Measurements from ENCODE around the gene ERICH3.
A peak's percentile ranks its signal among the peaks of the same experiment; 100 is the strongest.
"Not testable (repeated sequence)": the region's sequence is repeated elsewhere in the genome, so short reads cannot be mapped to it uniquely, and the experiment has no call there.

Gene ERICH3

DNA sequence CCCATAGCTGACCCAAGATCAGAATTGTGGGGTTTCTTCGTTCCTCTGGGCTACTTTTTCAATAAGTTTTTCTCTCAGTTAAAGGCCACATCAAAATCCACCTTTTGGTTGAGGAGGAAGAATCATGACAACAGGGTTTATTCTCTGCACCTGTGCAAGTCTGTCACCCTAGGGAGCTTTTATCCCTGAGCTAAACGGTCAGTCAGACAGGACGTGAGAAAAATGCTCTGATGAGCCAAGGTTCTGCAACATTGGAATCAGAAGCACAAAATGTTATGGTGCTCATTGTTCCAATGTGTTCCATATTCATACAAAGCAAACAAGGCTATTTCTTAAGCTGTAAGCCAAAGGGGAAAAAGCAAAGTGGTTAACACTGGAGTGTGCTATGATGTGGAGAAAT, 7.4 kb upstream of the ERICH3 start:
- DNase-seq (ENCODE audit: low spot score) = no peak

DNA sequence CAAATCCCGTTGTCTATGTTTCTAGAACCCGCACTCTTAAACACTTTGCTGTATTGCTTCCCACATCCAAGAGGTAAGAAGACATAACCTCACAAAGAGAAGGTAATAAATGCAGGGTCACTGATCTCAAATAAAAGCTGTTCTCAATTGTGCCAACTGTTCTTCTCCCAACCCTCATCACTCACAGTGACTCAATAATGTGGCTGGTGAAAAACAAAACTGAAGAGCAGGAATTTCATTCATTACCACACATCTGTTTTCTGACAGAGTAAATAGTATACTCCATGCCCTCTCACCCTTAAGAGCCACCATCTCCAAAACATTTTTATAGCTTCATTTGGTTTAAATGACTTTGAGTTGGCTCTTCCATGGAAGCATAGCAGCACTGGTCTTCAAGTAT, 6.2 kb upstream of the ERICH3 start:
- no peak for DNase-seq (ENCODE audit: low spot score)

DNA sequence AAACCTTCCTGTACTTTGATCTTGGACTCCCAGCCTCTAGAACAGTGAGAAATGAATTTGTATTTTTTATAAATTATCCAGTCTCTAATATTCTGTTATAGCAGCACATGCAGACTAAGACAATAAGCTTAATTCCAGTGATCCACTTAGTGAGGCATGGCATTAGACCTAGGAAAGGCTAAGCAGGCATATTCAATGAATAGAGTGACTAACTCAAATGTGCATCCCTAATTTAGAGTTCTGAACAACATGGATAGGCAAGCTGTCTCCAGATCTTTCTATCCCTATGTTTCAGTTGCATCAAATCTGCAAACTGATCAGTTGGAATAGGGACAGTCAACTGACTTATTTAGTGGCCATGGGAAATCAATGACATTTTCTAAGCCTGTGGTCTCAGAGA, 4.3 kb upstream of the ERICH3 start:
- DNase-seq (ENCODE audit: low spot score) = no peak

- DNase-seq (ENCODE audit: low spot score) = no peak
These were observed 871 bp upstream of the ERICH3 start for GRCh38 chr1:74674278-74675048.

GRCh38 chr1:74670866-74671265, 2.7 kb downstream of the ERICH3 start:
- DNase-seq (ENCODE audit: low spot score) = not testable (repeated sequence)

GRCh38 chr1:74654708-74655107, 18.9 kb downstream of the ERICH3 start:
- no peak for DNase-seq (ENCODE audit: low spot score)

DNA sequence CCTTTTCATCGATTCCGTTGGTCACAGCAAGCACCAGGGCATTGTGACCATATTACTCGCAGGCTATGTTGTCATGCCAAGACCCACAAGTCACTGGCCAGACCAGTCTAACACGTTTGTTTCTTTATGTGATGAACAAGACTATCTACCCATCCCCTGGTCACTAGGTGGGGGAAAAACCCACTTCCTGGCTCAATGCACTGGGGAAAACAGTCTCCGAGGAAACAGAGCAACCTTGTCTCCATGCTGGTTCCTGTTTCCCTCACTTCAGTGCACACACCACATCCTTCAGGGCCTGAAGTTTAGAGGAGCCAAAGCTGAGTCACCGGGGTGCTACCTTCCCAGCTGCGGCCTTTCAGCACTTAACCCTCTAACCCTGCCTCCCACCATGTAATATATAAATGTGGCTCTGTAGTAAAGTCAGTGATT, 20.9 kb downstream of the ERICH3 start:
- peak; percentile 53 for DNase-seq (ENCODE audit: low spot score)

- no peak for DNase-seq (ENCODE audit: low spot score)
These were observed 23.0 kb downstream of the ERICH3 start for GRCh38 chr1:74650561-74650960.

- DNase-seq (ENCODE audit: low spot score) = no peak
These were observed 31.7 kb downstream of the ERICH3 start for GRCh38 chr1:74641876-74642275.

DNA sequence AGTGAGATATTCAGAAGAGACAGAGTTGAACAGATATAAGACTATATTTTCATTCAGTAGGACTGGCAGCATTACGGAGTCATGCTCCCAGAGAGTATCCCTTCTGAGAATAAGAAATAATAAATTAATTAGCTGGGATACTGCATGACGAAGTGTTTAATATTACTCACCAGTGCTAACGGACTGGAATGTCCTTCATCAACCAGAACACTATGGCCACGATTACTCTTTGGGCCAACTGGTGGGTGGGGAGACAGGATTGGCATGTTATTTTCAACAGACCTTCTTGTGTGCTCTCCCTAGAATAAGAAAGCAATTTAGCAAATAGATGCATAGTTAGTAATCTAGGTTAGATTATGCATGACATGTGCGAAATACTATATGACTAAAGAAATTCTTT, 32.4 kb downstream of the ERICH3 start:
- DNase-seq (ENCODE audit: low spot score) = no peak

GRCh38 chr1:74637296-74637695, 36.3 kb downstream of the ERICH3 start:
- no peak for DNase-seq (ENCODE audit: low spot score)

GRCh38 chr1:74629283-74629682, 44.3 kb downstream of the ERICH3 start:
- DNase-seq (ENCODE audit: low spot score) = no peak

DNA sequence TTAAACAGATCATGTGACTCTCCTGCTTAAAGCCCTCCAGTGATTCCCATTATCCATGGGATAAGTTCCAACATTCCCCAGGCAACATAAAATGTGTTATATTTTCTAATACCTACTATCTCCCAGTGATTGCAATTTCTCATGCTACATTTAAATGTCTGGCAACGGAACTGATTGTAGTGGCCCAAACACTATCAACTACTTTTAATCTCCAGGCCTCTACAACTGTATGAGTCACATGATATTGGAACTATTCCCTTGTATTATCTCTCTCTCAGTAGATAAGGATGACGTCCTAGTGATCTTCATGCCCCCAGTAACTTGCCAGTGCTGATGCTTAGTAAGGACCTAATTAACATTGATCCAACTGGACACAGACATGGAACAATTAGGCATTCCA, 49.9 kb downstream of the ERICH3 start:
- no peak for DNase-seq (ENCODE audit: low spot score)

DNA sequence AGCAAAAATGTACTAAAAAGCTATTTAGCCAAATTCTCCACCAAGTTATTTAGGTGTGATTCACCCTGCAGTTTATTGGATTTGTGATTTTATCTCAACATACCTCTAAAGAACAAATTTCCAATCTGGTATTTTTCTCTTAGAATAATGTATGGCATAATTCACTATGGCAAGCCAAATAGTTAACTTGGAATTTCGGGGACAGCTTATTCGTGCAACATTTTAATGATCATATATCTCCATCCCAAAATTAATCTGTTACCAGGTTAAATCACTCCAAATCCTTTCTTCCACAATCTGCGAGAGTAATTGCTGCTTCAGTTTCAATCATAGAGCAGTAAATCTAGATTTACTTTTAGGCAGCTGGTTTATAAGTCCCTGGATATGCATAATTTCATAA, 53.4 kb downstream of the ERICH3 start:
- DNase-seq (ENCODE audit: low spot score) = no peak

DNA sequence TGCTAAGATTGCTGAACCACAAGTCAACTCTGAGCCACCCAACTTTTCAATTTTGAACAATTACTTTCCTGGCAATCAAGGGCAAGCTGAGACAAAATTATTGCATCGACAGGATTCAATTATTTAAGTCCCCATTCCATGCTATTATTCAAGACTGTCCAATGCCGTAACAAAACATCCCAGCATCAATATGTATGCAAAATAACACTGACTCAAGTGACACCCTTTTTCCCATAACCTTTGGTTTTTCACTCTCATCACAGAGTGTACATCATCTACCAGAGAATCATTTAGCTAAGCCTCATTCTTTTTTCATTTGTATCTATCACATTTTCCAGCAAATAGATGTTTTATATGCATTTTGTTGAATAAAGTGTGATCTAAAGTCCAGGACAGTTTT, 54.6 kb downstream of the ERICH3 start:
- DNase-seq (ENCODE audit: low spot score) = no peak

- DNase-seq (ENCODE audit: low spot score) = no peak
These were observed 59.7 kb downstream of the ERICH3 start for GRCh38 chr1:74613894-74614293.

DNA sequence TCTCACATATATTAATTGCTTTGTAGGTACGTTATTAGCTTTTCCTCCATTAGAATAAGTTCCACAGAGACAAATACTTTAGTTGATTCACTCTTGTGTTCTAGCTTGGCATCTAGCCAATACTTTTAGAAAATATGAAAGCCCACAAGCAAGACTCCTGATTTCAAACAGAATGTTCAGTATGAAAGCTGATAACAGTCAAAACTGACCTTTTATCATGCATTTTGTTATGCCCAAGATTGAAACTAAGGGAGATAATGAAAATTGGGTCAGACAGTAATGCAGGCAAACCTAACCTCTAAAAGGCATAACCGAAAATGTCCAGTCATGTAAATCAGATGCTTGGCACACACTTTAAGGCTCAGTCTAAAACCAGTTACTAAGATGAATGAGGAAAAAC, 61.7 kb downstream of the ERICH3 start:
- no peak for DNase-seq (ENCODE audit: low spot score)

GRCh38 chr1:74610961-74611360, 62.6 kb downstream of the ERICH3 start:
- no peak for DNase-seq (ENCODE audit: low spot score)

- no peak for DNase-seq (ENCODE audit: low spot score)
These were observed 63.7 kb downstream of the ERICH3 start for GRCh38 chr1:74609810-74610371.

- no peak for DNase-seq (ENCODE audit: low spot score)
These were observed 76.9 kb downstream of the ERICH3 start for GRCh38 chr1:74596717-74597116.

DNA sequence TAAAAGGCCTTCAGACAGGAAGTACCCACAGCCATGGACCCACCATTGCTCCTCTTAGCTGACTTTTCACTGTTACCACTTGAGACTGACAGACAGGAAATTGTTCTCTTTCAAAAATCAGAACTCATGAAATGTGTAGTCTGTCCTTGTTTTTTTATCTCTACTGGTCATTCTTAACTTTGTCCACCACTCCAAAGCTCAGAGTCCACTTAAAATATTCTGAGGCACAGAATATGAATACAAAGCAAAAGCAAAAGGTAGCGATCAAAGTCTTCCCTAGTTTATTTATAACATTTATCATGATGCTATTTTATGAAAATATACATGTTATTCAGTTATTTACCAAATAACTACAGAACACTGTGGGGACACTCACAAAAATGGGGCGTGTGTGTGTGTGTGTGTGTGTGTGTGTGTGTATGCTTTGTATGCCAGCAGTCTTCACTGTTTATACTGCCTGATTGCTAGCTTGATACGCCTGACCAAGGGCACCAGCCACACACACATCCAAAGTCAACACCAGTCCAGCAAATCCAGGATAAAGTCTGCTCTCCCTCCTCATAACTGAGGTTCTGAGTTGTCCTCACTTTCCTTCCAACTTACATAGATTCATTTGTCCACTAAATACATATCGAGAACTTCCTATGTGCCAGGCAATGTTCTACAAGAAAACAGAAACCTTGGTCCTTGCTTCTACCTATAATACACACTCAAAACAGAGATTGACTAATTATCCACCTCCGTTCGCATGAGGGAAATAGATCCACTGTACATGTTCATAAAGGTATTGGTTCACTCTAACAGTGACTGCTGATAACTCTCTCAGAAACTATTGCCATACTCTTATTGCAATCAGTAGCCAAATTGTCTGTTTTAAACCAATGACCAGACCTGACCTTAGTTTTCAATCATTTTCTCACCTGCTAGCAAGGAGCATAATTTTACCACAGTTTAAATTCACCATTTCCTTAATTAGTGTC, 79.4 kb downstream of the ERICH3 start:
- no peak for DNase-seq (ENCODE audit: low spot score)

DNA sequence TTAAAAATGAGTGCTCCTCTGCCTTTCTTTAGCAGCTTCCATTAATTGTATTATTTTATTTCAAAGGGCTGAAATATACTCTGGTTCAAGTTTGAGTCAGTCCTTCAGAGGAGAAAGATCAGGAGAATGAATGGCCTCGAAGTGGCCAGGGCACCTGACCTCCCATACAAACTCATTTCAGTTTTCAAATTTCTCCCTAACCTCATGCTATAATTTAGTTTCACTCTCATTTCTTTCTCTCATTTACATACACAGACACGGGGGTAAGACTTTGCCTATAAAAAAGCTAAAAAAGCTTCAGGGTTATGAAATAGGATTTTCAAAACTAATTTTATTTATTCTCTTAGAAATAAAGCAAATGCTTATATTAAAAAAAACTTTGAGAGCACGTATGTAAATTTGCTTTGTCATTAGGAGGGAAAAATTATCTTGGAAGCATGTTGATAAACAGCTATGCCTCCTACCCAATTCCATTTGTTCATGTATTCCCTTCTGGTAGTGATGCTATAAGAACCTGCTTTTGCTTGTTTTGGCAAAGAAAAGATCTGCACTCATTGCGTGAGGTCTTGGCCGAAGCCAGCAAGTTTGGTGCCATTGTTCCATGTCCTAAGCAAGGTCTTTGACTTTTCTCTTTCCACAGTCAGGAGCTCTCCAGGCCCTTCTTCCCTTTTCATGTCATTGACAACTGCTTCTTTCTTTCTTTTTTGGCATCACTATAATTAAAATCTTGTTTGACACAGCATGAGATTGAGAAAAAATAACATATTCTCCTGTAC, 80.8 kb downstream of the ERICH3 start:
- no peak for DNase-seq (ENCODE audit: low spot score)

Data from NAMALWA (cell line).